Measurements from ENCODE around the gene FCHSD2. TPM values are rescaled to one million over a fixed set of nuclear protein-coding genes. Genes with fewer than 3 reads are reported as not detected.

Gene FCHSD2
- total and polyA plus RNA-seq, 9 of the 15 experiments (the other 6 are each of a cell fraction or from before 2014, with no cell fraction given), result 1.8 to 14.7 (median 6.4) TPM

DNA sequence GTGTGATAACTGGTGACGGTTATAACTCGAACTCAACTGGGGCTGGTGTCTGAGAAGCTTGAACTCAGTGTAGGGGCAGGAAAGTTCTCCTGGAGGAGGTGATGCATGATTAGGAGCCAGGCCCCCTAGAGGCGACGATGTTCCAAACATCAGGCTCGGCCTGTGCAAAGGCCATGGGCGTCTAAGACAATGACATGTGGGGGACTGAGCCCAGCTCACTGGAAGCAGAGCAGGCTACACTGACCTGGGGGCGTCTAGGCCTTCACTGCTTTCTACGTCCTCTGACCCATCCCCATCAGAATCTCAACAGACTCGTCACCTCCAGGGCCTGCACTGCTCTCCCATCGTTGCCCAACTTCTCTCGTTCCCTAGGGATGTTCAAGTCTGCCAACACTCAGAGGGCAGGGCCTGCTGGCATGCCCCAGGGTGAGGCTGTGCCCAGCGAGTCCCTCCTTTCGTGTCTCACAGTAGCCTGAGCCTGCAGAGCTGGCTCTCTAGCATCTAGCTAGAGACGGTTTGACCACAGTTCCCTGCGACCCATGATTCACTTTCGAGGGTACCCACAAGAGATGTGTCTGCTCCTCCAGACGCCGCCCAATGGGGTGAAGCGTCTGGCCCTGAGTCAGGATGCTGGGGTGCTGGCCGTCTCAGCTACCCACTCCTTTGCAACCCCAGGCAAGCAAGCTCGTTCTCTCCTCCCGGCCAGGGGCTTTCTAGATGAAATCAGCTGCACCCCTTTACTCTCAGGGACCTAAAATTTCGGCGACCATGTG lies 329.0 kb downstream of the FCHSD2 start (continued):
- TF ChIP-seq, protein P1, sequence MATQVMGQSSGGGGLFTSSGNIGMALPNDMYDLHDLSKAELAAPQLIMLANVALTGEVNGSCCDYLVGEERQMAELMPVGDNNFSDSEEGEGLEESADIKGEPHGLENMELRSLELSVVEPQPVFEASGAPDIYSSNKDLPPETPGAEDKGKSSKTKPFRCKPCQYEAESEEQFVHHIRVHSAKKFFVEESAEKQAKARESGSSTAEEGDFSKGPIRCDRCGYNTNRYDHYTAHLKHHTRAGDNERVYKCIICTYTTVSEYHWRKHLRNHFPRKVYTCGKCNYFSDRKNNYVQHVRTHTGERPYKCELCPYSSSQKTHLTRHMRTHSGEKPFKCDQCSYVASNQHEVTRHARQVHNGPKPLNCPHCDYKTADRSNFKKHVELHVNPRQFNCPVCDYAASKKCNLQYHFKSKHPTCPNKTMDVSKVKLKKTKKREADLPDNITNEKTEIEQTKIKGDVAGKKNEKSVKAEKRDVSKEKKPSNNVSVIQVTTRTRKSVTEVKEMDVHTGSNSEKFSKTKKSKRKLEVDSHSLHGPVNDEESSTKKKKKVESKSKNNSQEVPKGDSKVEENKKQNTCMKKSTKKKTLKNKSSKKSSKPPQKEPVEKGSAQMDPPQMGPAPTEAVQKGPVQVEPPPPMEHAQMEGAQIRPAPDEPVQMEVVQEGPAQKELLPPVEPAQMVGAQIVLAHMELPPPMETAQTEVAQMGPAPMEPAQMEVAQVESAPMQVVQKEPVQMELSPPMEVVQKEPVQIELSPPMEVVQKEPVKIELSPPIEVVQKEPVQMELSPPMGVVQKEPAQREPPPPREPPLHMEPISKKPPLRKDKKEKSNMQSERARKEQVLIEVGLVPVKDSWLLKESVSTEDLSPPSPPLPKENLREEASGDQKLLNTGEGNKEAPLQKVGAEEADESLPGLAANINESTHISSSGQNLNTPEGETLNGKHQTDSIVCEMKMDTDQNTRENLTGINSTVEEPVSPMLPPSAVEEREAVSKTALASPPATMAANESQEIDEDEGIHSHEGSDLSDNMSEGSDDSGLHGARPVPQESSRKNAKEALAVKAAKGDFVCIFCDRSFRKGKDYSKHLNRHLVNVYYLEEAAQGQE (IDR thresholded peaks at IDR 0.05; ENCODE audit: borderline replicate concordance), result peak; percentile 30; the same call in 1 of the 2 replicates
- TF ChIP-seq, protein P1 (CRISPR knock-in tag; IDR thresholded peaks at IDR 0.05; ENCODE audit: low read depth), result no peak
- TF ChIP-seq TARDBP (IDR thresholded peaks at IDR 0.05) (no peak), ZNF57 (CRISPR knock-in tag; IDR thresholded peaks at IDR 0.05) (no peak), KDM4B (IDR thresholded peaks at IDR 0.05; ENCODE audit: borderline replicate concordance in 2 of 2, low read depth in 1 of 2) (no peak), ZNF551 (CRISPR knock-in tag; IDR thresholded peaks at IDR 0.05) (no peak), ZNF175 (CRISPR knock-in tag; IDR thresholded peaks at IDR 0.05; ENCODE audit: low read depth) (no peak), HSF4 (CRISPR knock-in tag; IDR thresholded peaks at IDR 0.05; ENCODE audit: borderline replicate concordance) (no peak), STAG1 (CRISPR knock-in tag; IDR thresholded peaks at IDR 0.05; ENCODE audit: borderline replicate concordance) (no peak), XRCC4 (IDR thresholded peaks at IDR 0.05; ENCODE audit: extremely low read depth, insufficient read depth, insufficient read length) (no peak), GTF2E2 (tag; IDR thresholded peaks at IDR 0.05) (no peak), HDAC2 (IDR thresholded peaks at IDR 0.05) (no peak), ZFP30 (CRISPR knock-in tag; IDR thresholded peaks at IDR 0.05; ENCODE audit: borderline replicate concordance) (no peak), EP300 (IDR thresholded peaks at IDR 0.05; ENCODE audit: low read length) (no peak), HOXB6 (CRISPR knock-in tag; IDR thresholded peaks at IDR 0.05; ENCODE audit: borderline replicate concordance) (no peak), PML (IDR thresholded peaks at IDR 0.05; ENCODE audit: low read length) (no peak), IFI16 (CRISPR knock-in tag; IDR thresholded peaks at IDR 0.05) (no peak), ETV5 (CRISPR knock-in tag; IDR thresholded peaks at IDR 0.05; ENCODE audit: low read depth) (0 out of 2 replicates have a peak, but pooled peaks have one; percentile 16), BACH1 (tag; IDR thresholded peaks at IDR 0.05) (no peak), NR2C1 (IDR thresholded peaks at IDR 0.05) (no peak), NR2C1 (tag; IDR thresholded peaks at IDR 0.05) (no peak)
- TF ChIP-seq, protein P2, sequence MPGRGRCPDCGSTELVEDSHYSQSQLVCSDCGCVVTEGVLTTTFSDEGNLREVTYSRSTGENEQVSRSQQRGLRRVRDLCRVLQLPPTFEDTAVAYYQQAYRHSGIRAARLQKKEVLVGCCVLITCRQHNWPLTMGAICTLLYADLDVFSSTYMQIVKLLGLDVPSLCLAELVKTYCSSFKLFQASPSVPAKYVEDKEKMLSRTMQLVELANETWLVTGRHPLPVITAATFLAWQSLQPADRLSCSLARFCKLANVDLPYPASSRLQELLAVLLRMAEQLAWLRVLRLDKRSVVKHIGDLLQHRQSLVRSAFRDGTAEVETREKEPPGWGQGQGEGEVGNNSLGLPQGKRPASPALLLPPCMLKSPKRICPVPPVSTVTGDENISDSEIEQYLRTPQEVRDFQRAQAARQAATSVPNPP (IDR thresholded peaks at IDR 0.05; ENCODE audit: borderline replicate concordance, insufficient read depth, insufficient read length), result no peak

All from K562 (cell line).